H1 (cell line): ENCODE data around the gene TAF15. TPM values are rescaled to one million over a fixed set of nuclear protein-coding genes. Genes with fewer than 3 reads are reported as not detected.

ENCODE experiments used
- CTCF ChIA-PET: fragments of 300-600 bp; sonication (Branson Sonifier 250); formaldehyde crosslinking; loops from one replicate; lab custom pipeline; 2021; ENCODE audit not compliant: partially characterized antibody; lab: Charles Lee
- POLR2A ChIA-PET: fragments of 300-600 bp; sonication (Branson Sonifier 250); formaldehyde crosslinking; loops from one replicate; lab custom pipeline; 2021; ENCODE audit warnings: inconsistent platforms; ENCODE audit not compliant: partially characterized antibody; lab: Charles Lee
- DNase-seq, 2 experiments: peaks; one replicate each; pipeline versions ENCODE4 v3.0.0 to v3.0.0-alpha.2; 2010 to 2022; ENCODE audit warnings: low spot score in 2 of 2, low read depth in 1 of 2, mixed read lengths in 1 of 2
- FAIRE-seq: peaks from 2 replicates; lab custom pipeline; 2011; peaks lifted over from hg19 to GRCh38; lab: Jason Lieb, UNC
- H2AFZ ChIP-seq: 2 replicates; pipeline ENCODE4 v1.8.1; 2012; ENCODE audit warnings: low read length, inconsistent platforms
- H2AK5ac ChIP-seq: 2 replicates; pipeline ENCODE4 v1.6.1; 2013; ENCODE audit warnings: low read depth, low read length
- H2BK120ac ChIP-seq: replicated peaks from 2 replicates; pipeline ENCODE3; 2013; ENCODE audit warnings: low read depth, low read length, inconsistent platforms
- H2BK12ac ChIP-seq: 2 replicates; pipeline ENCODE4 v1.6.1; 2013; ENCODE audit warnings: low read depth, low read length
- H2BK15ac ChIP-seq: 2 replicates; pipeline ENCODE4 v1.6.1; 2013; ENCODE audit warnings: low read length
- H2BK20ac ChIP-seq: 2 replicates; pipeline ENCODE4 v1.6.1; 2013; ENCODE audit warnings: low read length
- H2BK5ac ChIP-seq: 2 replicates; pipeline ENCODE4 v1.6.1; 2013; ENCODE audit warnings: low read depth, low read length
- H3K14ac ChIP-seq: 2 replicates; pipeline ENCODE4 v1.6.1; 2013; ENCODE audit warnings: inconsistent platforms; ENCODE audit not compliant: insufficient read length
- H3K18ac ChIP-seq: 2 replicates; pipeline ENCODE4 v1.6.1; 2013; ENCODE audit warnings: low read length; ENCODE audit errors: extremely low read depth
- H3K23ac ChIP-seq: 2 replicates; pipeline ENCODE4 v1.6.1; 2013; ENCODE audit warnings: inconsistent platforms; ENCODE audit not compliant: insufficient read length
- H3K23me2 ChIP-seq: 2 replicates; pipeline ENCODE4 v1.6.1; 2013; ENCODE audit warnings: low read depth, low read length
- H3K27ac ChIP-seq: 2 replicates; pipeline ENCODE4 v1.6.1; 2011; ENCODE audit warnings: low read depth, low read length, inconsistent platforms
- H3K27me3 ChIP-seq, 4 experiments: replicated peaks in 1 of 4; 1 replicate in 1 of 4; 2 replicates in 3 of 4; pipeline versions ENCODE4 v1.6.1 to v1.8.1; 2011 to 2013; ENCODE audit warnings: low read length in 3 of 4, mild to moderate bottlenecking in 3 of 4, inconsistent platforms in 2 of 4, mixed read lengths in 2 of 4, moderate library complexity in 1 of 4; ENCODE audit not compliant: control insufficient read depth in 3 of 4, insufficient read depth in 3 of 4; ENCODE audit errors: extremely low read depth in 1 of 4
- H3K36me3 ChIP-seq, 4 experiments: 2 replicates each; pipeline versions ENCODE4 v1.6.1 to v1.8.1; 2011 to 2013; ENCODE audit warnings: mild to moderate bottlenecking in 4 of 4, low read length in 3 of 4, moderate library complexity in 2 of 4, control low read depth in 1 of 4, inconsistent platforms in 1 of 4; ENCODE audit not compliant: insufficient read depth in 4 of 4, control insufficient read depth in 2 of 4
- H3K4ac ChIP-seq: replicated peaks from 2 replicates; pipeline ENCODE3; 2013; ENCODE audit warnings: low read length, low read depth, mixed read lengths, inconsistent platforms; ENCODE audit not compliant: insufficient read length
- H3K4me1 ChIP-seq, 4 experiments: replicated peaks in 1 of 4; 1 replicate in 1 of 4; 2 replicates in 3 of 4; pipeline versions ENCODE4 v1.6.1 to v1.8.1; 2011 to 2013; ENCODE audit warnings: low read length in 3 of 4, inconsistent platforms in 2 of 4, mixed read lengths in 1 of 4; ENCODE audit not compliant: insufficient read depth in 4 of 4, control insufficient read depth in 3 of 4
- H3K4me2 ChIP-seq, 2 experiments: 2 replicates each; pipeline versions ENCODE4 v1.6.1 to v1.8.1; 2011 to 2013; ENCODE audit warnings: low read depth in 2 of 2, low read length in 2 of 2, control low read depth in 1 of 2, inconsistent platforms in 1 of 2, mild to moderate bottlenecking in 1 of 2; ENCODE audit not compliant: insufficient read depth in 1 of 2
- H3K4me3 ChIP-seq, 4 experiments: fragments of 200-600, 300-600 bp in 1 of 4; sonication (generic), shearing (Covaris generic), sonication (Bioruptor Twin) in 1 of 4; 2 replicates each; pipeline versions ENCODE4 v1.5.1 to v1.8.1; 2011 to 2016; ENCODE audit warnings: low read length in 4 of 4, low read depth in 3 of 4, control low read depth in 2 of 4, inconsistent platforms in 2 of 4, mild to moderate bottlenecking in 2 of 4, mixed read lengths in 1 of 4, moderate library complexity in 1 of 4; ENCODE audit not compliant: insufficient read depth in 2 of 4; ENCODE audit errors: extremely low read depth in 1 of 4
- H3K56ac ChIP-seq: replicated peaks from 2 replicates; pipeline ENCODE3; 2013; ENCODE audit warnings: low read depth, mild to moderate bottlenecking, mixed read lengths, low read length, inconsistent platforms; ENCODE audit not compliant: insufficient read length
- H3K79me1 ChIP-seq: 2 replicates; pipeline ENCODE4 v1.6.1; 2013; ENCODE audit warnings: low read depth, low read length, control low read depth
- H3K79me2 ChIP-seq, 2 experiments: 2 replicates each; pipeline versions ENCODE4 v1.6.1 to v1.8.1; 2012 to 2013; ENCODE audit warnings: low read length in 2 of 2, mild to moderate bottlenecking in 2 of 2, inconsistent platforms in 1 of 2; ENCODE audit not compliant: insufficient read depth in 2 of 2, control insufficient read depth in 1 of 2
- H3K9ac ChIP-seq, 4 experiments: replicated peaks in 1 of 4; 1 replicate in 1 of 4; 2 replicates in 3 of 4; pipeline versions ENCODE4 v1.6.1 to v1.8.1; 2011 to 2013; ENCODE audit warnings: low read depth in 3 of 4, low read length in 3 of 4, control low read depth in 2 of 4, mild to moderate bottlenecking in 2 of 4, moderate library complexity in 2 of 4, inconsistent platforms in 1 of 4; ENCODE audit errors: extremely low read depth in 1 of 4
- H3K9me3 ChIP-seq, 2 experiments: 2 replicates each; pipeline versions ENCODE4 v1.6.1 to v1.8.1; 2012 to 2013; ENCODE audit warnings: mild to moderate bottlenecking in 2 of 2, moderate library complexity in 2 of 2, control low read depth in 1 of 2, inconsistent platforms in 1 of 2, low read depth in 1 of 2, low read length in 1 of 2, mixed read lengths in 1 of 2; ENCODE audit not compliant: insufficient read depth in 2 of 2
- H4K20me1 ChIP-seq, 2 experiments: replicated peaks in 1 of 2; 2 replicates each; pipeline versions ENCODE3 to v1.8.1; 2011 to 2013; ENCODE audit warnings: inconsistent platforms in 2 of 2, low read length in 2 of 2, mild to moderate bottlenecking in 1 of 2; ENCODE audit not compliant: insufficient read depth in 2 of 2, control insufficient read depth in 1 of 2
- H4K5ac ChIP-seq: 2 replicates; pipeline ENCODE4 v1.6.1; 2013; ENCODE audit warnings: low read length, low read depth, mixed read lengths, inconsistent platforms; ENCODE audit not compliant: insufficient read length
- H4K8ac ChIP-seq: 2 replicates; pipeline ENCODE4 v1.8.0; 2013; ENCODE audit warnings: mild to moderate bottlenecking, moderate library complexity, low read length, inconsistent platforms; ENCODE audit not compliant: insufficient read depth; ENCODE audit errors: extremely low read depth
- H4K91ac ChIP-seq: replicated peaks from 2 replicates; pipeline ENCODE3; 2013; ENCODE audit warnings: low read length, mixed read lengths, inconsistent platforms; ENCODE audit not compliant: insufficient read length
- GABPA ChIP-seq: IDR thresholded peaks from 2 replicates; pipeline ENCODE4 v1.6.1; 2011; ENCODE audit warnings: mild to moderate bottlenecking, low read length, moderate library complexity, borderline replicate concordance; ENCODE audit not compliant: insufficient read depth
- MAFK ChIP-seq: IDR thresholded peaks from 2 replicates; pipeline ENCODE4 v1.6.1; 2012; ENCODE audit warnings: low read depth, mild to moderate bottlenecking, improper control_type of control experiment, low read length
- RAD21 ChIP-seq, 2 experiments: IDR thresholded peaks in 1 of 2; conservative IDR thresholded peaks in 1 of 2; 2 replicates each; pipeline ENCODE4 v1.6.1; 2011; ENCODE audit warnings: low read depth in 2 of 2, low read length in 2 of 2, improper control_type of control experiment in 1 of 2, inconsistent platforms in 1 of 2, mild to moderate bottlenecking in 1 of 2, moderate library complexity in 1 of 2
- WGBS, 2 experiments: shearing (Covaris generic) in 1 of 2; methylation state at CpG; one replicate each; pipeline versions ENCODE4 v1.1.6 to v1.1.7; 2013 to 2015; ENCODE audit warnings: low lambda C conversion rate in 2 of 2, mixed read lengths in 2 of 2, inconsistent platforms in 1 of 2, low coverage in 1 of 2, missing lambda C conversion rate in 1 of 2; ENCODE audit not compliant: insufficient replicate concordance in 2 of 2, insufficient coverage in 1 of 2, insufficient read length in 1 of 2; ENCODE audit errors: extremely low coverage in 1 of 2, missing lambda C conversion rate in 1 of 2; 5-methylcytosine and 5-hydroxymethylcytosine counted together
- polyA plus RNA-seq, 7 experiments: library from polyadenylated mRNA; depleted of rRNA in 3 of 7; stranded (reverse) in 5 of 7; unstranded in 2 of 7; fragments of >200 nt in 5 of 7; fragments of 200-250 nt in 2 of 7; gene quantifications; 1 replicate in 5 of 7; 2 replicates in 1 of 7; 4 replicates in 1 of 7; pipeline versions ENCODE4 v1.2.1 to v1.2.3, GENCODE V29; 2011 to 2013; ENCODE audit warnings: missing spikeins in 2 of 7, mixed read lengths in 2 of 7
- total RNA-seq: library from RNA; stranded (reverse); fragmentation: NEBNext Ultra II Directional; extraction: Animal tissue kit (Norgen Biotek cat#: 25700); gene quantifications from 2 replicates; pipeline ENCODE4 v1.2.1, GENCODE V29; 2021
- TF ChIP-seq, protein P1 (sequence below), 3 experiments: IDR thresholded peaks; 1 replicate in 2 of 3; 2 replicates in 1 of 3; pipeline versions ENCODE4 v1.5.1 to v1.6.1; 2011; ENCODE audit warnings: low read length in 3 of 3, mild to moderate bottlenecking in 3 of 3, inconsistent platforms in 2 of 3, low read depth in 1 of 3, moderate library complexity in 1 of 3; ENCODE audit not compliant: insufficient read depth in 1 of 3; ENCODE audit errors: control extremely low read depth in 1 of 3

The TAF15 gene
- total and polyA plus RNA-seq, 2 of the 8 experiments (the other 6 are each of a cell fraction or from before 2014, with no cell fraction given) = 80.1 to 338 TPM

- no peak for DNase-seq
- ChIA-PET POLR2A (interaction anchor here (1.0 to 1.3 kb wide), 2 partner anchors 10 to 41 kb away, joined by 3 to 7 read pairs; partner anchors contain the start of gene TAF15), CTCF (interaction anchor here (0.6 to 13.0 kb wide), 8 partner anchors 14 to 1730 kb away, joined by 3 to 247 read pairs (median 28); partner anchors contain the start of genes MMP28 and TAF15)
- H2BK20ac ChIP-seq = no peak overlapping the region
- H3K79me2 ChIP-seq = no peaks in the 10 kb centered on the region
- no peak overlapping the region for H3K4ac ChIP-seq
- no peak overlapping the region for H2BK5ac ChIP-seq
- no peak overlapping the region for H4K5ac ChIP-seq
- H3K14ac ChIP-seq = no peak overlapping the region
- H3K18ac ChIP-seq = no peak overlapping the region
- no peak overlapping the region for H3K56ac ChIP-seq
- H3K4me3 ChIP-seq = no peak overlapping the region
- TF ChIP-seq, protein P1, sequence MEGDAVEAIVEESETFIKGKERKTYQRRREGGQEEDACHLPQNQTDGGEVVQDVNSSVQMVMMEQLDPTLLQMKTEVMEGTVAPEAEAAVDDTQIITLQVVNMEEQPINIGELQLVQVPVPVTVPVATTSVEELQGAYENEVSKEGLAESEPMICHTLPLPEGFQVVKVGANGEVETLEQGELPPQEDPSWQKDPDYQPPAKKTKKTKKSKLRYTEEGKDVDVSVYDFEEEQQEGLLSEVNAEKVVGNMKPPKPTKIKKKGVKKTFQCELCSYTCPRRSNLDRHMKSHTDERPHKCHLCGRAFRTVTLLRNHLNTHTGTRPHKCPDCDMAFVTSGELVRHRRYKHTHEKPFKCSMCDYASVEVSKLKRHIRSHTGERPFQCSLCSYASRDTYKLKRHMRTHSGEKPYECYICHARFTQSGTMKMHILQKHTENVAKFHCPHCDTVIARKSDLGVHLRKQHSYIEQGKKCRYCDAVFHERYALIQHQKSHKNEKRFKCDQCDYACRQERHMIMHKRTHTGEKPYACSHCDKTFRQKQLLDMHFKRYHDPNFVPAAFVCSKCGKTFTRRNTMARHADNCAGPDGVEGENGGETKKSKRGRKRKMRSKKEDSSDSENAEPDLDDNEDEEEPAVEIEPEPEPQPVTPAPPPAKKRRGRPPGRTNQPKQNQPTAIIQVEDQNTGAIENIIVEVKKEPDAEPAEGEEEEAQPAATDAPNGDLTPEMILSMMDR (IDR thresholded peaks at IDR 0.05; ENCODE audit: control extremely low read depth in 1 of 3, insufficient read depth in 1 of 3, low read depth in 1 of 3, low read length in 3 of 3) = peak in 2 of 3 experiments; percentile 25 to 50; a peak in 3 of 4 replicates
- TF ChIP-seq MAFK (no peak), GABPA (no peak), RAD21 (IDR thresholded peaks at IDR 0.05 in 1 of 2, conservative IDR thresholded peaks at IDR 0.05 in 1 of 2; ENCODE audit: low read depth in 2 of 2, low read length in 2 of 2) (peak; percentile 36 to 53; a peak in 3 of 4 replicates)
- no peak overlapping the region for H2BK120ac ChIP-seq
- H4K8ac ChIP-seq = peak overlapping the region; percentile 53; the same call in 1 of the 2 replicates
- no peak overlapping the region for H2AFZ ChIP-seq
- peaks cover 0 to 3% (median 1%) of the 10 kb centered on the region in 4 experiments; a peak in 3 of 7 replicates for H3K27me3 ChIP-seq
- H3K9me3 ChIP-seq = no peaks in the 10 kb centered on the region; a peak in 1 of 4 replicates
- no peaks in the 10 kb centered on the region for H3K36me3 ChIP-seq
- H3K27ac ChIP-seq = no peak overlapping the region
- no peaks in the 10 kb centered on the region for H3K79me1 ChIP-seq
- no peak overlapping the region for H3K4me2 ChIP-seq
- H3K23ac ChIP-seq = no peak overlapping the region
- 84% methylated on average over 7 of the region's 7 CpGs; no CpG with 5 or more reads in 1 of the 2 experiments for WGBS, 2 experiments
- H2BK12ac ChIP-seq = no peak overlapping the region
- no peak overlapping the region for H2BK15ac ChIP-seq
- peaks cover 3 to 15% (median 7%) of the 10 kb centered on the region in 4 experiments; a peak in 6 of 7 replicates for H3K4me1 ChIP-seq
- no peak overlapping the region for H4K91ac ChIP-seq
- no peak overlapping the region for H3K9ac ChIP-seq
- H2AK5ac ChIP-seq = no peak overlapping the region
- FAIRE-seq = no peak
- H4K20me1 ChIP-seq = no peaks in the 10 kb centered on the region
- H3K23me2 ChIP-seq = no peaks in the 10 kb centered on the region
Observed at GRCh38 chr17:35766903-35767510, 42.3 kb upstream of the TAF15 start.
